ENCODE measurements around the gene MTCL3.

The MTCL3 gene

DNA sequence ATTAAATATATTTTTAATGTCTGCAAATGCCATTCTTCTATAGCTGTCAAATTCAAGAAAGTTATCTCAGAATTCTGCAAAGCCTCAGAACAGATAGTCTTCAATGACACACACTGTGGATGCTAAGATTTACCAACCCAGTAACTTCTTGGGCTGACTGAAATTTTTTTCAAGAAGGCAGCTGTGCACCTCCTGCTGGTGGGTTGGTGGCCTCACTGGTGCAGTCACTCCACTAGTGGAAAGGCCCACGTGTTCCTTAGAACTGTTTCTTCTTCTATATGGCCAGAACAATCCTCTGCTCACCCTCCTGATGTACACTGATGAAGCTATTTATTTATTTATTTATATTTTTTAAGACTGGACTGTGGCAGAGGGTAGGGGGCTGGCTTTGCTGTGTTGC, 28.1 kb upstream of the MTCL3 start:
- no peaks in the 10 kb centered on the region for H3K4me1 ChIP-seq (ENCODE audit: insufficient read depth, low read length, poor library complexity, severe bottlenecking)
- H3K4me3 ChIP-seq (ENCODE audit: low read depth, low read length, poor library complexity, severe bottlenecking), result no peak overlapping the region
- H3K79me2 ChIP-seq (ENCODE audit: insufficient read depth, low read depth, low read length), result no peaks in the 10 kb centered on the region
- no peaks in the 10 kb centered on the region for H4K20me1 ChIP-seq (ENCODE audit: insufficient read depth, low read length)
- intact Hi-C loops (cut with micrococcal nuclease; ENCODE audit: unreplicated experiment), result no loop called here
- DNase-seq (ENCODE audit: low spot score), result peak; percentile 3
- no peak overlapping the region for H3K27ac ChIP-seq (ENCODE audit: low read depth, low read length, poor library complexity, severe bottlenecking)
- H3K9me3 ChIP-seq (ENCODE audit: low read length), result no peaks in the 10 kb centered on the region
- no peaks in the 10 kb centered on the region for H3K36me3 ChIP-seq (ENCODE audit: insufficient read depth, low read length)
- TF ChIP-seq, protein P1, sequence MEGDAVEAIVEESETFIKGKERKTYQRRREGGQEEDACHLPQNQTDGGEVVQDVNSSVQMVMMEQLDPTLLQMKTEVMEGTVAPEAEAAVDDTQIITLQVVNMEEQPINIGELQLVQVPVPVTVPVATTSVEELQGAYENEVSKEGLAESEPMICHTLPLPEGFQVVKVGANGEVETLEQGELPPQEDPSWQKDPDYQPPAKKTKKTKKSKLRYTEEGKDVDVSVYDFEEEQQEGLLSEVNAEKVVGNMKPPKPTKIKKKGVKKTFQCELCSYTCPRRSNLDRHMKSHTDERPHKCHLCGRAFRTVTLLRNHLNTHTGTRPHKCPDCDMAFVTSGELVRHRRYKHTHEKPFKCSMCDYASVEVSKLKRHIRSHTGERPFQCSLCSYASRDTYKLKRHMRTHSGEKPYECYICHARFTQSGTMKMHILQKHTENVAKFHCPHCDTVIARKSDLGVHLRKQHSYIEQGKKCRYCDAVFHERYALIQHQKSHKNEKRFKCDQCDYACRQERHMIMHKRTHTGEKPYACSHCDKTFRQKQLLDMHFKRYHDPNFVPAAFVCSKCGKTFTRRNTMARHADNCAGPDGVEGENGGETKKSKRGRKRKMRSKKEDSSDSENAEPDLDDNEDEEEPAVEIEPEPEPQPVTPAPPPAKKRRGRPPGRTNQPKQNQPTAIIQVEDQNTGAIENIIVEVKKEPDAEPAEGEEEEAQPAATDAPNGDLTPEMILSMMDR (conservative IDR thresholded peaks at IDR 0.05; ENCODE audit: low read length), result no peak; the same call in none of the 2 replicates
- no peak for TF ChIP-seq EZH2phosphoT487 (IDR thresholded peaks at IDR 0.05; ENCODE audit: borderline replicate concordance, low read depth, low read length)
- H3K4me2 ChIP-seq (ENCODE audit: low read length), result no peak overlapping the region
- CTCF ChIA-PET (ENCODE audit: unreplicated experiment), result no interaction called here
- no TSS peak for BruUV-seq (replicated peaks)
- no peak overlapping the region for H2AFZ ChIP-seq (ENCODE audit: low read length)
- POLR2A ChIA-PET, result no interaction called here
- H3K9me2 ChIP-seq (ENCODE audit: insufficient read depth, low read length), result no peaks in the 10 kb centered on the region

DNA sequence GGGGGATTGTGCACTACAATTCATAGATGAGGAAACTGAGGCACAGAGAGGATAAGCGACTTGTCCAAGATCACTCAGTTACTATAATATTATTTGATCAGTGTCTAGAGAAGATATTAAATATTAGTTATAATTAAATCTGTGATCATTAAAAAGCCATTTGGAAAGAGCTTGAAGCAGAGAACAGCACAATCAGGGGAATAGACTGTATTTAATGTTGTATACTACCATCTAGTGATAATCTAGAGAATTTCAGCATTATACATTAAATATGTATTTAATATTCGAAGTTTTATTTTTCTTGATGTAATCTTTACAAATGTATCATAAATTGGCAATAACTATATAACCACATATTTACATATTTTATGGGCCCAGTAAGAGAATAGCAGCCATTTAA, 20.1 kb upstream of the MTCL3 start:
- TF ChIP-seq, protein P1 (conservative IDR thresholded peaks at IDR 0.05; ENCODE audit: low read length), result peak; percentile 78
- TF ChIP-seq EZH2phosphoT487 (IDR thresholded peaks at IDR 0.05; ENCODE audit: borderline replicate concordance, low read depth, low read length), result no peak
- Histone ChIP-seq H3K27ac (ENCODE audit: low read depth, low read length, poor library complexity, severe bottlenecking) (no peak overlapping the region), H3K79me2 (ENCODE audit: insufficient read depth, low read depth, low read length) (no peaks in the 10 kb centered on the region), H3K4me1 (ENCODE audit: insufficient read depth, low read length, poor library complexity, severe bottlenecking) (no peaks in the 10 kb centered on the region), H3K4me3 (ENCODE audit: low read depth, low read length, poor library complexity, severe bottlenecking) (no peak overlapping the region), H3K36me3 (ENCODE audit: insufficient read depth, low read length) (no peaks in the 10 kb centered on the region), H2AFZ (ENCODE audit: low read length) (no peak overlapping the region), H3K9me3 (ENCODE audit: low read length) (no peaks in the 10 kb centered on the region), H3K9me2 (ENCODE audit: insufficient read depth, low read length) (no peaks in the 10 kb centered on the region), H4K20me1 (ENCODE audit: insufficient read depth, low read length) (no peaks in the 10 kb centered on the region), H3K4me2 (ENCODE audit: low read length) (no peak overlapping the region)
- POLR2A ChIA-PET, result interaction anchor here (0.6 to 1.0 kb wide), 7 partner anchors 24 to 1438 kb away, joined by 3 to 7 read pairs (median 3); no protein-coding TSS in a partner anchor
- BruUV-seq (replicated peaks), result no TSS peak
- DNase-seq (ENCODE audit: low spot score), result peak; percentile 20
- CTCF ChIA-PET (ENCODE audit: unreplicated experiment), result no interaction called here
- intact Hi-C loops (cut with micrococcal nuclease; ENCODE audit: unreplicated experiment), result loop anchor here (1.0 to 5.0 kb wide), 3 partner anchors 74 to 352 kb away; no protein-coding TSS in a partner anchor

DNA sequence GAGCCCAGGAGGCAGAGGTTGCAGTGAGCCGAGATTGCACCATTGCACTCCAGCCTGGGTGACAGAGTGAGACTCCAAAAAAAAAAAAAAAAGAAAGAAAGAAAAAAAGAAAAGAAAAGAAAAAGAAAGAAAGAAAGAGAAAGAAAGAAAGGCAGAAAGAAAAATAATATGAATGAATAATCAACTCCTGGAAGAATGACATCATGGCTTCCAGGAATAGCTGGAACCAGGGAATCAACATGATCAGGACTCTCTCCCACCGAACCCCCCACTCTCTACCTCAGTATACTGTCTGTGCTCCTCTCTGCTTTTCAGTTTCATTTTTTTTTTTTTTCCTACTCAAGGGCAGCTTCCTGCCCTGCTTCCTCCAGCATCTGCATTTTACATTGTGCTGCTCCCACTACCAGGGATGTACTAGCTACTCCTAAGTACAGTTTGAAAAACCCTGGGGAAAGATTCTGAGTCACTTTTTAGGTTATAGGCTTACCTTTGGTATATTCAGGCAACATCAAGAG, 19.7 kb upstream of the MTCL3 start:
- Histone ChIP-seq H3K27ac (ENCODE audit: low read depth, low read length, poor library complexity, severe bottlenecking) (no peak overlapping the region), H3K4me3 (ENCODE audit: low read depth, low read length, poor library complexity, severe bottlenecking) (no peak overlapping the region), H3K4me2 (ENCODE audit: low read length) (no peak overlapping the region), H3K36me3 (ENCODE audit: insufficient read depth, low read length) (no peaks in the 10 kb centered on the region), H4K20me1 (ENCODE audit: insufficient read depth, low read length) (no peaks in the 10 kb centered on the region), H3K79me2 (ENCODE audit: insufficient read depth, low read depth, low read length) (no peaks in the 10 kb centered on the region), H3K4me1 (ENCODE audit: insufficient read depth, low read length, poor library complexity, severe bottlenecking) (no peaks in the 10 kb centered on the region), H3K9me2 (ENCODE audit: insufficient read depth, low read length) (no peaks in the 10 kb centered on the region), H3K9me3 (ENCODE audit: low read length) (no peaks in the 10 kb centered on the region), H2AFZ (ENCODE audit: low read length) (no peak overlapping the region)
- ChIA-PET CTCF (ENCODE audit: unreplicated experiment) (interaction anchor here (0.6 kb wide), 1 partner anchor 91 kb away, joined by 3 read pairs; no protein-coding TSS in a partner anchor), POLR2A (interaction anchor here (0.6 to 1.0 kb wide), 8 partner anchors 23 to 1437 kb away, joined by 3 to 7 read pairs (median 3); no protein-coding TSS in a partner anchor)
- intact Hi-C loops (cut with micrococcal nuclease; ENCODE audit: unreplicated experiment), result loop anchor here (1.0 to 5.0 kb wide), 3 partner anchors 74 to 352 kb away; no protein-coding TSS in a partner anchor
- no peak for DNase-seq (ENCODE audit: low spot score)
- BruUV-seq (replicated peaks), result no TSS peak
- TF ChIP-seq, protein P1 (conservative IDR thresholded peaks at IDR 0.05; ENCODE audit: low read length), result no peak
- TF ChIP-seq EZH2phosphoT487 (IDR thresholded peaks at IDR 0.05; ENCODE audit: borderline replicate concordance, low read depth, low read length), result no peak

All from OCI-LY7 (cell line).